Esophagus squamous epithelium (tissue), 5 donors: ENCODE data around the gene MTRFR. TPM values are rescaled to one million over a fixed set of nuclear protein-coding genes. Genes with fewer than 3 reads are reported as not detected.

Source experiments
- DNase-seq: peaks from one replicate; lab custom pipeline; 2025; lab: John Stamatoyannopoulos, UW
- H3K27ac ChIP-seq, 4 donors: fragments of 200-600 bp; sonication (generic); one replicate each; pipeline ENCODE4 v1.5.1; 2016 to 2019; ENCODE audit warnings: mild to moderate bottlenecking in 1 of 4
- H3K27me3 ChIP-seq, 4 donors: fragments of 200-600 bp; sonication (generic); 1 replicate in 3 of 4; 2 replicates in 1 of 4; pipeline versions ENCODE4 v1.5.1 to v1.6.0; 2017 to 2021; ENCODE audit warnings: antibody characterized with exemption in 1 of 4
- H3K36me3 ChIP-seq, 3 donors: fragments of 200-600 bp; sonication (generic); one replicate each; pipeline ENCODE4 v1.5.1; 2016 to 2019
- H3K4me1 ChIP-seq, 3 donors: fragments of 200-600 bp; sonication (generic); one replicate each; pipeline ENCODE4 v1.5.1; 2017 to 2019
- H3K4me3 ChIP-seq, 4 donors: fragments of 200-600 bp; sonication (generic); 1 replicate in 3 of 4; 2 replicates in 1 of 4; pipeline ENCODE4 v1.5.1; 2016 to 2019; ENCODE audit warnings: mild to moderate bottlenecking in 2 of 4, moderate library complexity in 1 of 4
- H3K9me3 ChIP-seq, 3 donors: fragments of 200-600 bp; sonication (generic); one replicate each; pipeline ENCODE4 v1.5.1; 2016 to 2019
- POLR2A ChIP-seq, 4 donors: fragments of 450-650 bp; IDR thresholded peaks; one replicate each; pipeline ENCODE4 v1.6.1; 2017; ENCODE audit warnings: antibody characterized with exemption in 4 of 4, mild to moderate bottlenecking in 4 of 4, moderate library complexity in 3 of 4
- WGBS, 2 donors: methylation state at CpG; one replicate each; pipeline ENCODE4 v1.1.5; 2018; 5-methylcytosine and 5-hydroxymethylcytosine counted together
- intact Hi-C: fragments of 100-400 bp; cut with DNase I; formaldehyde crosslinking; loops from one replicate; pipeline ENCODE4 v1.15.0; 2022
- total RNA-seq, 4 donors: library from RNA; depleted of rRNA; stranded (reverse); fragments of >200 nt; gene quantifications; one replicate each; pipeline ENCODE4 v1.1.0, GENCODE V29; 2016
- TF ChIP-seq, protein P1 (sequence below), 6 experiments: fragments of 450-650 bp in 4 of 6; fragments of 200-600 bp in 2 of 6; sonication (generic) in 2 of 6; IDR thresholded peaks; one replicate each; pipeline ENCODE4 v1.5.1; 2016 to 2019; ENCODE audit warnings: antibody characterized with exemption in 6 of 6, mild to moderate bottlenecking in 4 of 6, moderate library complexity in 4 of 6
- donor health status: DM: yes; HTN: yes; CAD: no.

MTRFR gene
- total RNA-seq, 4 donors from 2014 or later = 5.3 to 11.4 (median 7.2) TPM

DNA sequence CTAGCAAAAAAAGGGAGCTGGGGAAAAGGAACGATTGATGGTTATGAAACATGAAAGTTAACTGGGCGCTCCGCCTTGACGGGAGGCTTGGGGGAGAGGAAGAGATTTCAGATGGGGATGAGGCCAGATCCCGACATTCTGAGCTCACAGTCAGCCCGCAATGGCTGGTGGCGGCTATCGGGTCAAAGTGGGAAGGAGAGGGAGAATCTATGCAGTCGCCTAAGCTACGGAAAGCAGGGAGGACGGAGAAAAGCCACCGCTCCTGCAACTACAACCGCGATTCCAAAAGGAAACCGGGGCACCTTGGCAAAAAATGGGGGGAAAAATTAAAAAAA is 797 bp upstream of the MTRFR start:
- TF ChIP-seq, protein P1, sequence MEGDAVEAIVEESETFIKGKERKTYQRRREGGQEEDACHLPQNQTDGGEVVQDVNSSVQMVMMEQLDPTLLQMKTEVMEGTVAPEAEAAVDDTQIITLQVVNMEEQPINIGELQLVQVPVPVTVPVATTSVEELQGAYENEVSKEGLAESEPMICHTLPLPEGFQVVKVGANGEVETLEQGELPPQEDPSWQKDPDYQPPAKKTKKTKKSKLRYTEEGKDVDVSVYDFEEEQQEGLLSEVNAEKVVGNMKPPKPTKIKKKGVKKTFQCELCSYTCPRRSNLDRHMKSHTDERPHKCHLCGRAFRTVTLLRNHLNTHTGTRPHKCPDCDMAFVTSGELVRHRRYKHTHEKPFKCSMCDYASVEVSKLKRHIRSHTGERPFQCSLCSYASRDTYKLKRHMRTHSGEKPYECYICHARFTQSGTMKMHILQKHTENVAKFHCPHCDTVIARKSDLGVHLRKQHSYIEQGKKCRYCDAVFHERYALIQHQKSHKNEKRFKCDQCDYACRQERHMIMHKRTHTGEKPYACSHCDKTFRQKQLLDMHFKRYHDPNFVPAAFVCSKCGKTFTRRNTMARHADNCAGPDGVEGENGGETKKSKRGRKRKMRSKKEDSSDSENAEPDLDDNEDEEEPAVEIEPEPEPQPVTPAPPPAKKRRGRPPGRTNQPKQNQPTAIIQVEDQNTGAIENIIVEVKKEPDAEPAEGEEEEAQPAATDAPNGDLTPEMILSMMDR (IDR thresholded peaks at IDR 0.05) = no peak
- no peak for TF ChIP-seq POLR2A (IDR thresholded peaks at IDR 0.05)
- H3K9me3 ChIP-seq = no peaks in the 10 kb centered on the region
- peak overlapping the region; percentile 84 to 97 (median 94) for H3K27ac ChIP-seq
- WGBS, 2 donors = 0 to 1% methylated on average over 15 of the region's 15 CpGs
- DNase-seq = no peak
- peaks cover 10 to 63% (median 13%) of the 10 kb centered on the region in 3 donors for H3K4me1 ChIP-seq
- peak overlapping the region; percentile 74 to 99 (median 78) for H3K4me3 ChIP-seq
- H3K27me3 ChIP-seq = no peaks in the 10 kb centered on the region
- H3K36me3 ChIP-seq = peaks cover 0 to 17% (median 0%) of the 10 kb centered on the region in 3 donors
- intact Hi-C loops = no loop called here

DNA sequence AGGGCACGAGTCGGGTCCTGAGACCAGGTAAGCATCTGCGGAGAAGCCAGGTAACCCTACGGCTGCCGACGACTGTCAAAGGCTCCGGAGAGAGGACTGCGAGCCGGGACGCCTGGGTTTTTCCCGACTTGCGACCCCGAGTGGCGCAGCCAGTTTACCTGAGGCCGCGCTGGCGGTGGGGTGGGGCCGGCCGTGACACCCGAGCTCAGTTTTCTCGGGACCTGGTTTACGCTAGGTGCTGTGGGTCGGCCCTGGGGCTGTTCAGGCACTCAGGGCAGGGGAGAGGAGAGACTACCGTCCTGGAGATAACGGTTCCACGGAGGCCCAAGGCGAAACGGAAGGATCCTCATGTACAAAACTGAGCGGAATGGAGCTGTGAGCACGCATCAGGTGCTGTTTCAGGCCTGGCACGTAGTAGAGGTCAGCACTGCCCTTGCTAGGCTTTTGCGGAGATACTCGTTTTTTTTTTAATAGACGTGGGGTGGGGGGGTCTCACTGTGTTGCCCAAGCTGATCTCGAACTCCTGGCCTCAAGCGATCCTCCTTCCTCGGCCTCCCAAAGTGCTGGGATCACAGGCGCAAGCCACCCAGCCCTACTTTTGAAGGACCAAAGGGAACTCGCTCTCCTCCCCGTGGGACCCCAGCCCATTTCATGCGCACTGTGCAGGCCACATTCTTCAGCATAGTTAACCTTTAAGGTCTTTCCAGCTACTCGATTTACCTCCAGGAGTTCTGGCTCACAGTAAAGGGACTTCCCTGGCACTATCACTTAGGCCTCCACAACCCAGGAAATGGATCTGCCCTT is 471 bp downstream of the MTRFR start:
- 5 to 6% methylated on average over 14 to 19 of the region's 42 CpGs for WGBS, 2 donors

DNA sequence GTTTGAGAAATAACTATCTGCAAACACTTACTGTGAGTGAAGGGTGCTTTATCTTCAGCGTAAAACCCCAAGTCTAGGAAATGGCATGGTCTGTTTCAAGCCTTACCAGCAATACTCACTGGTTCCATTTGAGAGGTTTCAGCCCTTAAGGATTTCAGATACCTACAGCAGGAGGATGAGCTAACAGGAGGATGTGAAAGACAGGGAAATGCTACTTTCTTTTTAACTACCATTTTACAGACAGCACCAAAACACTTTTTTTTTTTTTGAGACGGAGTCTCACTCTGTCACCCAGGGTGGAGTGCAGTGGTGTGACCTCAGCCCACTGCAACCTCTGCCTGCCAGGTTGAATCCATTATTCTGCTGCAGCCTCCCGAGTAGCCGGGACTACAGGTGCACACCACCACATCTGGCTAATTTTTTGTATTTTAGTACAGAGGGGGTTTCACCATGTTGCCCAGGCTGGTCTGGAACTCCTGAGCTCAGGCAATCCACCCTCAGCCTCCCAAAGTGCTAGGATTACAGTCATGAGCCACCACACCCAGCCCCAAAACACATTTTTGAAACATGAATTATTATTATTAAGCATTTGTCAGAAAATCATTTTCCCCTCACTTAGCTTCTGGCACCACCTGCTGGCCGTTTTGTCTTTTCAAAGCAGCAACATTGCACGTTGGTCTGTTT is 4.6 kb downstream of the MTRFR start:
- intact Hi-C loops = no loop called here

More for the DNA sequence above, 471 bp downstream of the MTRFR start:
- intact Hi-C loops = no loop called here
- TF ChIP-seq, protein P1 (IDR thresholded peaks at IDR 0.05) = no peak
- peak in 1 of 4 donors; percentile 8 for TF ChIP-seq POLR2A (IDR thresholded peaks at IDR 0.05)
- no peaks in the 10 kb centered on the region for H3K9me3 ChIP-seq
- peaks cover 10 to 76% (median 18%) of the 10 kb centered on the region in 3 donors for H3K4me1 ChIP-seq
- no peaks in the 10 kb centered on the region for H3K27me3 ChIP-seq
- no peak for DNase-seq
- H3K27ac ChIP-seq = peak overlapping the region; percentile 89 to 95 (median 94)
- H3K4me3 ChIP-seq = peak overlapping the region; percentile 74 to 99 (median 78)
- peaks cover 0 to 17% (median 0%) of the 10 kb centered on the region in 3 donors for H3K36me3 ChIP-seq

DNA sequence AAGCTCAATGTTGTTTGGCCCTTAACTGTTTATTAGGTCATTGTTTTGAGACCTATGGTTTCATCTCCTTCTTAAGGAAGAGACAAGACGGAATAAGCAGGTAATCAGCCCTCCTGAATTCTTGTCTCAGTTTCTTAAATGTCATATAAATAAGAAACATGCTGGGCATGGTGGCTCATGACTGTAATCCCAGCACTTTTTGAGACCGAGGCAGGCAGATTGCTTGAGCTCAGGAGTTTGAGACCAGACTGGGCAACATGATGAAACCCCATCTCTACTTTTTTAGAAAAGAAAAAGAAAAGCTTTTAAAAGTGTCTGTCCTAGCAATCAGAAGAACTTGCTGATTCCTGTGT is 5.1 kb downstream of the MTRFR start:
- H3K27ac ChIP-seq = peak overlapping the region in 1 of 4 donors; percentile 12
- 47% methylated on average over 2 of the region's 2 CpGs for WGBS, 2 donors
- intact Hi-C loops = no loop called here

More for the DNA sequence above, 4.6 kb downstream of the MTRFR start:
- H3K27me3 ChIP-seq = no peaks in the 10 kb centered on the region
- no peaks in the 10 kb centered on the region for H3K9me3 ChIP-seq
- no peak overlapping the region for H3K4me3 ChIP-seq
- no peak for DNase-seq
- H3K4me1 ChIP-seq = peaks cover 10 to 68% (median 18%) of the 10 kb centered on the region in 3 donors
- peaks cover 0 to 34% (median 0%) of the 10 kb centered on the region in 3 donors for H3K36me3 ChIP-seq
- TF ChIP-seq, protein P1 (IDR thresholded peaks at IDR 0.05) = peak; percentile 63 to 86 (median 79)
- no peak for TF ChIP-seq POLR2A (IDR thresholded peaks at IDR 0.05)
- peak overlapping the region in 1 of 4 donors; percentile 33 for H3K27ac ChIP-seq
- 48 to 58% methylated on average over 6 of the region's 6 CpGs for WGBS, 2 donors

More for the DNA sequence above, 5.1 kb downstream of the MTRFR start:
- peaks cover 10 to 72% (median 18%) of the 10 kb centered on the region in 3 donors for H3K4me1 ChIP-seq
- TF ChIP-seq, protein P1 (IDR thresholded peaks at IDR 0.05) = no peak
- TF ChIP-seq POLR2A (IDR thresholded peaks at IDR 0.05) = no peak
- no peaks in the 10 kb centered on the region for H3K9me3 ChIP-seq
- no peaks in the 10 kb centered on the region for H3K27me3 ChIP-seq
- H3K36me3 ChIP-seq = peaks cover 0 to 34% (median 0%) of the 10 kb centered on the region in 3 donors
- no peak for DNase-seq
- no peak overlapping the region for H3K4me3 ChIP-seq
